Pancreas (tissue), 10 donors: ENCODE results near the gene SLC25A14. TPM values are rescaled to one million over a fixed set of nuclear protein-coding genes. Genes with fewer than 3 reads are reported as not detected.

Source experiments
- ATAC-seq, 4 donors: fragments of 200-7000 bp; cut with Tn5 transposase; one replicate each; pipeline versions ENCODE4 v1.8.0 to v1.9.1; 2020; ENCODE audit warnings: mild to moderate bottlenecking in 4 of 4, moderate library complexity in 4 of 4
- DNase-seq, 6 donors: peaks; one replicate each; pipeline ENCODE4 v3.0.0-alpha.2; 2020
- FAIRE-seq: peaks from 2 replicates; lab custom pipeline; 2012; peaks lifted over from hg19 to GRCh38; lab: Jason Lieb, UNC
- H3K27ac ChIP-seq, 4 donors: fragments of 200-600 bp; sonication (generic); 1 replicate in 3 of 4; 2 replicates in 1 of 4; pipeline versions ENCODE4 v1.5.0 to v1.8.0; 2020
- H3K27me3 ChIP-seq, 4 donors: fragments of 200-600 bp; one replicate each; pipeline ENCODE4 v1.8.0; 2021
- H3K36me3 ChIP-seq, 3 donors: fragments of 200-600 bp; sonication (generic) in 1 of 3; one replicate each; pipeline versions ENCODE4 v1.5.0 to v1.8.0; 2020 to 2021
- H3K4me1 ChIP-seq, 3 donors: fragments of 200-600 bp; one replicate each; pipeline ENCODE4 v1.8.0; 2021
- H3K4me3 ChIP-seq, 4 donors: fragments of 200-600 bp; sonication (generic) in 2 of 4; one replicate each; pipeline versions ENCODE4 v1.5.0 to v1.8.0; 2020 to 2021
- H3K9me3 ChIP-seq, 4 donors: fragments of 200-600 bp; one replicate each; pipeline ENCODE4 v1.8.0; 2021
- CTCF ChIP-seq, 4 donors: fragments of 200-600 bp; sonication (generic) in 3 of 4; IDR thresholded peaks; one replicate each; pipeline versions ENCODE4 v1.5.0 to v1.8.0; 2021; ENCODE audit warnings: antibody characterized with exemption in 4 of 4
- WGBS, 2 donors: extraction: QIAGEN DNeasy Blood & Tissue Kit; methylation state at CpG; one replicate each; pipeline ENCODE4 v1.1.7; 2013; 5-methylcytosine and 5-hydroxymethylcytosine counted together
- intact Hi-C, 3 donors: fragments of 100-400 bp; cut with DNase I; formaldehyde crosslinking; loops; one replicate each; pipeline versions ENCODE4 v1.11.1 to v1.14.2; 2022
- polyA plus RNA-seq, 2 donors: library from polyadenylated mRNA; stranded (reverse); fragments of 200-250 nt; gene quantifications; one replicate each; pipeline ENCODE4 v1.2.3, GENCODE V29; 2013
- total RNA-seq, 6 donors: library from RNA; stranded (reverse); fragmentation: NEBNext Ultra II Directional in 4 of 6; extraction: Animal tissue kit (Norgen Biotek cat#: 25700) in 4 of 6; gene quantifications; one replicate each; pipeline versions ENCODE4 v1.2.1 to v1.2.4, GENCODE V29; 2021 to 2023
- donor health status: healthy with polysubstance abuse.
- donor health status: DM: no; HTN: no; CAD: no; lungs with moderate emphysema.
- donor health status: DM: no; HTN: no; CAD: no.
- donor health status: control.
- donor health status: control.
- donor health status: Bipolar disorder and iron deficiency.
- donor health status: DM: yes; HTN: yes; CAD: no.
- donor health status: DM: no; HTN: no; CAD: no.
- donor health status: DM: no; HTN: no; CAD: no.
- donor health status: DM: yes; HTN: yes; CAD: no.

SLC25A14 gene
- 10 to 100 TPM in 1 of 6 donors, 1 to 10 TPM in 5; 4.5 to 11.3 (median 6.6) TPM for total RNA-seq
- polyA plus RNA-seq: 10 to 100 TPM; 15.1 to 37.1 TPM

- Histone ChIP-seq H3K9me3 (no peaks in the 10 kb centered on the region), H3K36me3 (no peaks in the 10 kb centered on the region), H3K27ac (peak within 1 kb of the TSS in 2 of 4 donors; percentile 17 to 46), H3K4me1 (no peaks in the 10 kb centered on the region), H3K27me3 (no peaks in the 10 kb centered on the region), H3K4me3 (peak within 1 kb of the TSS; percentile 41 to 67 (median 52))
- DNase-seq (peak; percentile 66 to 86 (median 72)), ATAC-seq (peak; percentile 97 to 99 (median 98)), FAIRE-seq (no peak)
- TF ChIP-seq CTCF (IDR thresholded peaks at IDR 0.05): no peak
- intact Hi-C loops: no loop called here
- WGBS, 2 donors: 0 to 33% methylated on average over 54 to 55 of the region's 55 CpGs
Observed at GRCh38 chrX:130339408-130340222, at the start of gene SLC25A14. TSS of gene SLC25A14 (plus strand) at chrX:130339919. CDS start at chrX:130340279, 360 bp downstream.

- H3K36me3 ChIP-seq: no peaks in the 10 kb centered on the region
- no peak for FAIRE-seq
- H3K9me3 ChIP-seq: no peaks in the 10 kb centered on the region
- H3K4me1 ChIP-seq: no peaks in the 10 kb centered on the region
- WGBS, 2 donors: 49 to 52% methylated on average over 5 of the region's 5 CpGs
- TF ChIP-seq CTCF (IDR thresholded peaks at IDR 0.05): no peak
- intact Hi-C loops: no loop called here
- DNase-seq: no peak
- H3K27ac ChIP-seq: no peak overlapping the region
- ATAC-seq: no peak
- H3K4me3 ChIP-seq: no peak overlapping the region
- H3K27me3 ChIP-seq: peaks cover 0 to 6% (median 2%) of the 10 kb centered on the region in 4 donors
Observed at GRCh38 chrX:130295519-130296296, 44.0 kb upstream of the SLC25A14 start.

- DNase-seq (no peak), ATAC-seq (no peak), FAIRE-seq (no peak)
- Histone ChIP-seq H3K4me1 (no peaks in the 10 kb centered on the region), H3K9me3 (no peaks in the 10 kb centered on the region), H3K4me3 (no peak overlapping the region), H3K27me3 (peaks cover 0 to 6% (median 2%) of the 10 kb centered on the region in 4 donors), H3K36me3 (no peaks in the 10 kb centered on the region), H3K27ac (no peak overlapping the region)
- intact Hi-C loops: no loop called here
- TF ChIP-seq CTCF (IDR thresholded peaks at IDR 0.05): no peak
- whole genome bisulfite sequencing, 2 donors: 86 to 89% methylated on average over 3 of the region's 3 CpGs
Observed at GRCh38 chrX:130296297-130296678, 43.4 kb upstream of the SLC25A14 start.

- intact Hi-C loops: no loop called here
- DNase-seq: no peak
- no peaks in the 10 kb centered on the region for H3K4me1 ChIP-seq
- no peak for FAIRE-seq
- no peaks in the 10 kb centered on the region for H3K36me3 ChIP-seq
- peaks cover 0 to 6% (median 2%) of the 10 kb centered on the region in 4 donors for H3K27me3 ChIP-seq
- H3K4me3 ChIP-seq: no peak overlapping the region
- no peak for TF ChIP-seq CTCF (IDR thresholded peaks at IDR 0.05)
- H3K9me3 ChIP-seq: no peaks in the 10 kb centered on the region
- ATAC-seq: no peak
- no peak overlapping the region for H3K27ac ChIP-seq
- WGBS, 2 donors: 40 to 46% methylated on average over 2 of the region's 2 CpGs
Observed at GRCh38 chrX:130296743-130297142, 43.0 kb upstream of the SLC25A14 start.
